ENCODE results near the gene KCTD17. TPM values are rescaled to one million over a fixed set of nuclear protein-coding genes. Genes with fewer than 3 reads are reported as not detected.
"Not testable (repeated sequence)": the region's sequence is repeated elsewhere in the genome, so short reads cannot be mapped to it uniquely, and the experiment has no call there.

The KCTD17 gene
- polyA plus RNA-seq, 4 donors = 23.1 to 35.4 (median 27.1) TPM

GRCh38 chr22:37058917-37059701, 7.6 kb downstream of the KCTD17 start:
- DNase-seq (ENCODE audit: low read depth in 4 of 4, low spot score in 3 of 4) = no peak

- no peak for DNase-seq (ENCODE audit: low read depth in 4 of 4, low spot score in 3 of 4)
Observed at GRCh38 chr22:37059876-37060449, 8.4 kb downstream of the KCTD17 start.

- DNase-seq (ENCODE audit: low read depth in 4 of 4, low spot score in 3 of 4) = no peak
Observed at GRCh38 chr22:37060801-37061610, 9.5 kb downstream of the KCTD17 start.

GRCh38 chr22:37061611-37062375, 10.3 kb downstream of the KCTD17 start:
- no peak for DNase-seq (ENCODE audit: low read depth in 4 of 4, low spot score in 3 of 4)

- no peak for DNase-seq (ENCODE audit: low read depth in 4 of 4, low spot score in 3 of 4)
Observed at GRCh38 chr22:37062376-37062675, 10.8 kb downstream of the KCTD17 start.

GRCh38 chr22:37062702-37063381, 11.3 kb downstream of the KCTD17 start:
- no peak for DNase-seq (ENCODE audit: low read depth in 4 of 4, low spot score in 3 of 4)

GRCh38 chr22:37063431-37064420, 12.2 kb downstream of the KCTD17 start:
- DNase-seq (ENCODE audit: low read depth in 4 of 4, low spot score in 3 of 4) = no peak

GRCh38 chr22:37064553-37064952, 13.0 kb downstream of the KCTD17 start:
- no peak for DNase-seq (ENCODE audit: low read depth in 4 of 4, low spot score in 3 of 4)

- no peak for DNase-seq (ENCODE audit: low read depth in 4 of 4, low spot score in 3 of 4)
Observed at GRCh38 chr22:37065180-37065579, 13.6 kb downstream of the KCTD17 start.

GRCh38 chr22:37065961-37066360, 14.4 kb downstream of the KCTD17 start:
- no peak for DNase-seq (ENCODE audit: low read depth in 4 of 4, low spot score in 3 of 4)

- DNase-seq (ENCODE audit: low read depth in 4 of 4, low spot score in 3 of 4) = no peak
Observed at GRCh38 chr22:37067428-37067827, 15.9 kb downstream of the KCTD17 start.

GRCh38 chr22:37068859-37069258, 17.3 kb downstream of the KCTD17 start:
- no peak for DNase-seq (ENCODE audit: low read depth in 4 of 4, low spot score in 3 of 4)

GRCh38 chr22:37069319-37069718, 17.8 kb downstream of the KCTD17 start:
- no peak for DNase-seq (ENCODE audit: low read depth in 4 of 4, low spot score in 3 of 4)

GRCh38 chr22:37069719-37070118, 18.2 kb downstream of the KCTD17 start:
- no peak for DNase-seq (ENCODE audit: low read depth in 4 of 4, low spot score in 3 of 4)

- DNase-seq (ENCODE audit: low read depth in 4 of 4, low spot score in 3 of 4) = no peak
Observed at GRCh38 chr22:37070334-37070733, 18.8 kb downstream of the KCTD17 start.

- DNase-seq (ENCODE audit: low read depth in 4 of 4, low spot score in 3 of 4) = no peak
Observed at GRCh38 chr22:37070744-37071143, 19.2 kb downstream of the KCTD17 start.

- DNase-seq (ENCODE audit: low read depth in 4 of 4, low spot score in 3 of 4) = not testable (repeated sequence)
Observed at GRCh38 chr22:37071850-37072592, 20.5 kb downstream of the KCTD17 start.

- DNase-seq (ENCODE audit: low read depth in 4 of 4, low spot score in 3 of 4) = no peak
Observed at GRCh38 chr22:37072673-37073072, 21.1 kb downstream of the KCTD17 start.
